Mucosa of descending colon (tissue), 3 donors: ENCODE results near the gene VRK2. TPM values are rescaled to one million over a fixed set of nuclear protein-coding genes. Genes with fewer than 3 reads are reported as not detected.
"Not testable (repeated sequence)": the region's sequence is repeated elsewhere in the genome, so short reads cannot be mapped to it uniquely, and the experiment has no call there.

Source experiments
- ATAC-seq: fragments of 200-7000 bp; cut with Tn5 transposase; one replicate; pipeline ENCODE4 v1.9.1; 2020; ENCODE audit warnings: mild to moderate bottlenecking, moderate library complexity
- DNase-seq, 3 donors: peaks; one replicate each; pipeline ENCODE4 v3.0.0-alpha.2; 2020
- H3K36me3 ChIP-seq: fragments of 200-600 bp; one replicate; pipeline ENCODE4 v1.8.0; 2021; ENCODE audit warnings: low read depth, mild to moderate bottlenecking
- H3K4me1 ChIP-seq: fragments of 200-600 bp; one replicate; pipeline ENCODE4 v1.8.0; 2021; ENCODE audit warnings: low read depth, mild to moderate bottlenecking
- H3K4me3 ChIP-seq: fragments of 200-600 bp; one replicate; pipeline ENCODE4 v1.8.0; 2021; ENCODE audit warnings: mild to moderate bottlenecking
- H3K9me3 ChIP-seq: fragments of 200-600 bp; one replicate; pipeline ENCODE4 v1.8.0; 2021; ENCODE audit warnings: mild to moderate bottlenecking
- intact Hi-C, 2 donors: fragments of 100-400 bp; cut with DNase I in 1 of 2; cut with micrococcal nuclease in 1 of 2; formaldehyde crosslinking; loops; one replicate each; pipeline versions ENCODE4 v1.11.0 to v1.11.1; 2022; cut with DNase I, micrococcal nuclease
- total RNA-seq, 3 donors: library from RNA; stranded (reverse); fragmentation: NEBNext Ultra II Directional in 2 of 3; extraction: Animal tissue kit (Norgen Biotek cat#: 25700) in 2 of 3; gene quantifications; one replicate each; pipeline versions ENCODE4 v1.2.1 to v1.2.4, GENCODE V29; 2021 to 2023
- TF ChIP-seq, protein P1 (sequence below): fragments of 200-600 bp; IDR thresholded peaks from one replicate; pipeline ENCODE4 v1.8.0; 2022; ENCODE audit warnings: antibody characterized with exemption, mild to moderate bottlenecking
- donor health status: DM: no; HTN: no; CAD: no; lungs with moderate emphysema.
- donor health status: DM: no; HTN: no; CAD: no.
- donor health status: DM: no; HTN: yes; CAD: no.

The VRK2 gene
- total RNA-seq, 3 donors from 2014 or later, result 20.3 to 24.0 (median 22.9) TPM

DNA sequence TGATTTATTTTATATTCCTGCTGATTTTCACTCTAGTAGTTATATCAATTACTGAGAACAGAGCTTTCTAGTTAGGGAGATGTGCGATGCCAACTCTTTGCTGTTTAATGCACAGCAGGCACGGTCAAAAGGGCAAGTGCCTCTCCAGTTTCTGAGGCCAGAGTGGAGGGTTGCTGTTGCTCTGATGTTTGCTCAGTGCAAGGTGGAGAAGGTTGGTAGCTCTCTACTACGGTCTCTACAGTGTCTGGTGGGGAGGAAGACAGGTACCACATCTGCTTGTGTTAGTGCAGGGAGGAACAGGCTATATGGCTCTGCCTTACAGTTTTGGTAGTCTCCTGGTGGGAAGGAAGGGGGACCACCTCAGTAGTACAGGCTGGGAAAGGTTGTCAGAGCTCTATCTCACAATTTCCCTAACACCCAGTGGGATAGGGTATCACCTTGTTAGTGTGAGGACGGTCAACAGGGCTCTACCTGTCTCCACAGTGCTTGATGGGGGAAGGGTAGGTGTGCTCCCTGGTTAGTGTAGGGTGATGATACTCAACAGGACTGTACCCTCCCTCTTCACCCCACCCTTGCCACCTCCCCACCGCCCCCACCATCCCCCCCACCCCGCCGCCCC is 108.7 kb downstream of the VRK2 start:
- TF ChIP-seq, protein P1, sequence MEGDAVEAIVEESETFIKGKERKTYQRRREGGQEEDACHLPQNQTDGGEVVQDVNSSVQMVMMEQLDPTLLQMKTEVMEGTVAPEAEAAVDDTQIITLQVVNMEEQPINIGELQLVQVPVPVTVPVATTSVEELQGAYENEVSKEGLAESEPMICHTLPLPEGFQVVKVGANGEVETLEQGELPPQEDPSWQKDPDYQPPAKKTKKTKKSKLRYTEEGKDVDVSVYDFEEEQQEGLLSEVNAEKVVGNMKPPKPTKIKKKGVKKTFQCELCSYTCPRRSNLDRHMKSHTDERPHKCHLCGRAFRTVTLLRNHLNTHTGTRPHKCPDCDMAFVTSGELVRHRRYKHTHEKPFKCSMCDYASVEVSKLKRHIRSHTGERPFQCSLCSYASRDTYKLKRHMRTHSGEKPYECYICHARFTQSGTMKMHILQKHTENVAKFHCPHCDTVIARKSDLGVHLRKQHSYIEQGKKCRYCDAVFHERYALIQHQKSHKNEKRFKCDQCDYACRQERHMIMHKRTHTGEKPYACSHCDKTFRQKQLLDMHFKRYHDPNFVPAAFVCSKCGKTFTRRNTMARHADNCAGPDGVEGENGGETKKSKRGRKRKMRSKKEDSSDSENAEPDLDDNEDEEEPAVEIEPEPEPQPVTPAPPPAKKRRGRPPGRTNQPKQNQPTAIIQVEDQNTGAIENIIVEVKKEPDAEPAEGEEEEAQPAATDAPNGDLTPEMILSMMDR, result no peak
- DNase-seq (no peak), ATAC-seq (peak; percentile 12)
- H3K36me3 ChIP-seq, result no peaks in the 10 kb centered on the region
- H3K4me1 ChIP-seq, result no peaks in the 10 kb centered on the region
- intact Hi-C loops, result no loop called here
- no peak overlapping the region for H3K4me3 ChIP-seq
- H3K9me3 ChIP-seq, result no peaks in the 10 kb centered on the region

DNA sequence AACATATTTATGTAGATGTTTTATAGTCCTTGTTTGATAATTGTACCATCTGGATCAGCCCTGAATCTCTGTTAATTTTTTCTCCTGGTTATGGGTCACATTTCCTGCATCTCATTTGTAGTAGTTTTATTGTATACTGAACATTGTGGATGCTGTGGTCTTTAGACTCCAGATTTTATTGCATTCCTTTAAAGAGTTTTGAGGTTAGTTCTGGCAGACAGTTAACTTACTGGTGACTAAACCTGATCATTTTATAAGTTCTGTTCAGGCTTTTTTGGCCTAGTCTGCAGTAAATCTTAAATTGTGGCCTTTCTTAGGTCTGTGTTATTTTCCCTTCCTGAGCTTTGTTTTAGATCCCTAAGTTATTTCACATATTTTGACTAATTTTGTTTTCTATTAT is 110.2 kb downstream of the VRK2 start:
- TF ChIP-seq, protein P1, result no peak
- DNase-seq (no peak), ATAC-seq (no peak)
- H3K9me3 ChIP-seq, result no peaks in the 10 kb centered on the region
- intact Hi-C loops, result no loop called here
- no peaks in the 10 kb centered on the region for H3K36me3 ChIP-seq
- no peak overlapping the region for H3K4me3 ChIP-seq
- H3K4me1 ChIP-seq, result no peaks in the 10 kb centered on the region

DNA sequence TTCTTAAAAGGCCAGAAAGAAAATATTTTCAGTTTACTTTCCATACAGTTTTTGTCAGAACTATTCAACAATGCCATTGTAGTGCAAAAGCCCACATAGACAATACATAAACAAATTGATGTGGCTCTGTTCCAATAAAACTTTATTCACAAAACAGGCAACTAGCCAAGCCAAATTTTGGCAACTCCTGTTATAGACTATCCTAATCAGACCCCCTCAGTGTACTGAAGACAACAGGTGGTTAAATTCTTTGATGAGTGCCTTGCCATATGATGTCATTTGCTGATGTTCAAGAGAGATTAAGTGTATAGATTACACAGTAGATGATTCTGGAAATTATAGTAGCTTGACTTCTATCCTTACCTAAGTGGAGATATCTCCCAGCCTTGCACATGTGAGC is 111.1 kb downstream of the VRK2 start:
- intact Hi-C loops, result no loop called here
- Histone ChIP-seq H3K4me1 (no peaks in the 10 kb centered on the region), H3K36me3 (no peaks in the 10 kb centered on the region), H3K4me3 (no peak overlapping the region), H3K9me3 (no peaks in the 10 kb centered on the region)
- no peak for DNase-seq
- no peak for ATAC-seq
- TF ChIP-seq, protein P1, result no peak

DNA sequence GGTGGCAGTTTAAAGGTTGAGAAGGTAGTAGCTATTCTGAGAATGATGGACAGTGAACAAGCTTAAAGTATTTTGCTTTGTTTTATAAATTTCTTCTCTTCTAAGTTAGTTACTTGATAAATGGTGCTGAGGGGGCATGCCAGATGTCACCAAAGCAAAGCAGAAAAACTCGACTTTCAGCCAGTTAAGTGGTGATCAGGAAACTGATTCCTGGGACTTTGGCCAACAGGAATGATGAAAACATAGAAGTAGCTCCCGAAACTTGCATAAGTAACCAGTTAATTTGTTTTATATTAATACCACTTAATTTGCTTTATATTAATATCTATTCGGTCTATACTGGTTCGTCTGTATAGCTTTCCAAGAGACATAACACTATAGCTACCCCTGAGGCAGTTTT is 111.9 kb downstream of the VRK2 start:
- TF ChIP-seq, protein P1, result no peak
- no peaks in the 10 kb centered on the region for H3K4me1 ChIP-seq
- ATAC-seq (no peak), DNase-seq (no peak)
- intact Hi-C loops, result no loop called here
- H3K4me3 ChIP-seq, result no peak overlapping the region
- H3K36me3 ChIP-seq, result no peaks in the 10 kb centered on the region
- H3K9me3 ChIP-seq, result no peaks in the 10 kb centered on the region

DNA sequence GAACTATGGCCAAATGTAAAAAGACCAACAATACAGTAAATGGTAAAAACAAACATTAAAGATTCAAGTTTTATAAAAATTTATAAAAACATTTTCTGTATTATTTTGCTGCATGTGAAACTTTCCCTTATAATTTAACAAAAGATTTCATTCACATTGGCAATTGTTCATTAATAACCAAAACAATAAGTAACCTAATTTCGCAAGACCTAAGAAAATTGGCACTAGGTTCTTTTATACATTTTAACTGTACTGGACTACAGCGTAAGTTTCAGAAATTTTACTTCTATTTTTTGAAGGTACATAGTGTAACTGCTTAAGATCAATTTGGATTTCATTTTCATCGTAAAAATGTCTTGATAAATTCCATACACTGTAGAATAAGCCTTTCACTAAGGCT is 117.3 kb downstream of the VRK2 start:
- Histone ChIP-seq H3K36me3 (no peaks in the 10 kb centered on the region), H3K4me3 (no peak overlapping the region), H3K4me1 (no peaks in the 10 kb centered on the region), H3K9me3 (no peaks in the 10 kb centered on the region)
- TF ChIP-seq, protein P1, result no peak
- DNase-seq, result no peak
- intact Hi-C loops, result no loop called here
- ATAC-seq, result no peak

DNA sequence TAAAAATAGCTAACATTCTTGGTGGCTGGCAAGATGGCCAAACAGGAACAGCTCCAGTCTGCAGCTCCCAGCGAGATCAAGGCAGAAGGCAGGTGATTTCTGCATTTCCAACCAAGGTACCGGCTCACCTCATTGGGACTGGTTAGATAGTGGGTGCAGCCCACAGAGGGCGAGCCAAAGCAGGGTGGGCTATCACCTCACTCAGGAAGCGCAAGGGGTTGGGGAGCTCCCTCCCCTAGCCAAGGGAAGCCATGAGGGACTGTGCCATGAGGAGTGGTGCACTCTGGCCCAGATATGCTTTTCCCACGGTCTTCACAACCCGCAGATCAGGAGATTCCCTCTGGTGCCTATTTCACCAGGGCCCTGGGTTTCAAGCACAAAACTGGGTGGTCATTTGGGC is 121.5 kb downstream of the VRK2 start:
- H3K4me1 ChIP-seq, intact Hi-C loops, H3K36me3 ChIP-seq, ATAC-seq, H3K9me3 ChIP-seq, H3K4me3 ChIP-seq, DNase-seq: not testable (repeated sequence)

DNA sequence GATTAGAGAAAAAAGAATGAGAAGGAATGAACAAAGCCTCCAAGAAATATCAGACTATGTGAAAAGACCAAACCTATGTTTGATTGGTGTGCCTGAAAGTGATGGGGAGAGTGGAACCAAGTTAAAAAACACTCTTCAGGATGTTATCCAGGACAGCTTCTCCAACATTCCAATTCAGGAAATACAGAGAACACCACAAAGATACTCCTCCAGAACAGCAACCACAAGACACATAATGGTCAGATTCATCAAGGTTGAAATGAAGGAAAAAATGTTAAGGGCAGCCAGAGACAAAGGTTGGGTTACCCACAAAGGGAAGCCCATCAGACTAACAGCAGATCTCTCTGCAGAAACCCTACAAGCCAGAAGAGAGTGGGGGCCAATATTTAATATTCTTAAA is 123.2 kb downstream of the VRK2 start:
- H3K4me1 ChIP-seq, DNase-seq, H3K4me3 ChIP-seq, H3K36me3 ChIP-seq, ATAC-seq, H3K9me3 ChIP-seq, intact Hi-C loops: not testable (repeated sequence)

DNA sequence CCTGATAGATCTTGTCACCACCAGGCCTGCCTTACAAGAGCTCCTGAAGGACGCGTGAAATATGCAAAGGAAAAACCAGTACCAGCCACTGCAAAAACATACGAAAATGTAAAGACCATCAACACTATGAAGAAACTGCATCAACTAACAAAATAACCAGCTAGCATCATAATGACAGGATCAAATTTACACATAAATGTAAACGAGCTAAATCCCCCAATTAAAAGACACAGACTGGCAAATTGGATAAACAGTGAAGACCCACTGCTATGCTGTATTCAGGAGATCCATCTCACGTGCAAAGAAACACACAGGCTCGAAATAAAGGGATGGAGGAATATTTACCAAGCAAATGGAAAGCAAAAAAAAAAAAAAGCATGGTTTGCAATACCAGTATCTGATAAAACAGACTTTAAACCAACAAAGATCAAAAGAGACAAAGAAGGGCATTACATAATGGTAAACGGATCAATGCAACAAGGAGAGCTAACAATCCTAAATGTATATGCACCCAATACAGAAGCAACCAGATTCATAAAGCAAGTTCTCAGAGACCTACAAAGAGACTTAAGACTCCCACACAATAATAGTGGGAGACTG is 123.8 kb downstream of the VRK2 start:
- ATAC-seq, H3K4me3 ChIP-seq, H3K9me3 ChIP-seq, H3K36me3 ChIP-seq, DNase-seq, H3K4me1 ChIP-seq, intact Hi-C loops: not testable (repeated sequence)

DNA sequence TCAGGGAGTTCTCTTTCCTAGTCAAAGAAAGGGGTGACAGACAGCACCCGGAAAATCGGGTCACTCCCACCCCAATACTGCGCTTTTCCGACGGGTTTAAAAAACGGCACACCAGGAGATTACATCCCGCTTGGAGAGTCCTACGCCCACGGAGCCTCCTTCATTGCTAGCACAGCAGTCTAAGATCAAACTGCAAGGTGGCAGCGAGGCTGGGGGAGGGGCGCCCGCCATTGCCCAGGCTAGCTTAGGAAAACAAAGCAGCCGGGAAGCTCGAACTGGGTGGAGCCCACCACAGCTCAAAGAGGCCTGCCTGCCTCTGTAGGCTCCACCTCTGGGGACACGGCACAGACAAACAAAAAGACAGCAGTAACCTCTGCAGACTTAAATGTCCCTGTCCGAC is 125.2 kb downstream of the VRK2 start:
- H3K36me3 ChIP-seq, intact Hi-C loops, ATAC-seq, H3K9me3 ChIP-seq, H3K4me1 ChIP-seq, H3K4me3 ChIP-seq: not testable (repeated sequence)
- DNase-seq, result peak in 1 of 3 donors; percentile 29
